HepG2 (cell line): Measurements from ENCODE around the gene CACNG7. TPM values are rescaled to one million over a fixed set of nuclear protein-coding genes. Genes with fewer than 3 reads are reported as not detected.

Experiments
- MAF1 ChIP-seq: sonication (generic); formaldehyde crosslinking; IDR thresholded peaks from 2 replicates; pipeline ENCODE4 v1.5.0; 2020; ENCODE audit warnings: missing genetic modification reagents, borderline replicate concordance
- MYNN ChIP-seq: sonication (generic); formaldehyde crosslinking; IDR thresholded peaks from 2 replicates; pipeline ENCODE4 v1.4.0; 2020; ENCODE audit warnings: mild to moderate bottlenecking, low read depth, missing genetic modification reagents
- NR2C2 ChIP-seq: sonication (generic); formaldehyde crosslinking; IDR thresholded peaks from 2 replicates; pipeline ENCODE4 v1.4.0; 2020; ENCODE audit warnings: missing genetic modification reagents, mild to moderate bottlenecking, moderate library complexity, borderline replicate concordance
- PAWR ChIP-seq: sonication (generic); formaldehyde crosslinking; IDR thresholded peaks from 2 replicates; pipeline ENCODE4 v1.4.0; 2020; ENCODE audit warnings: missing genetic modification reagents, mild to moderate bottlenecking, borderline replicate concordance
- SPEN ChIP-seq: sonication (generic); formaldehyde crosslinking; IDR thresholded peaks from 2 replicates; pipeline ENCODE4 v1.5.1; 2020; ENCODE audit warnings: low read depth, mild to moderate bottlenecking, missing genetic modification reagents
- TAF1 ChIP-seq: sonication (generic); formaldehyde crosslinking; IDR thresholded peaks from 2 replicates; pipeline ENCODE4 v1.4.0; 2020; ENCODE audit warnings: missing genetic modification reagents
- TEF ChIP-seq: sonication (generic); formaldehyde crosslinking; IDR thresholded peaks from 2 replicates; pipeline ENCODE4 v1.5.0; 2020; ENCODE audit warnings: missing genetic modification reagents
- YEATS4 ChIP-seq: sonication (generic); formaldehyde crosslinking; IDR thresholded peaks from 2 replicates; pipeline ENCODE4 v1.4.0; 2020; ENCODE audit warnings: missing genetic modification reagents, borderline replicate concordance
- ZNF275 ChIP-seq: sonication (generic); formaldehyde crosslinking; IDR thresholded peaks from 2 replicates; pipeline ENCODE4 v1.8.0; 2022; ENCODE audit warnings: missing genetic modification reagents, mild to moderate bottlenecking, inconsistent platforms, borderline replicate concordance
- ZNF318 ChIP-seq: sonication (generic); formaldehyde crosslinking; IDR thresholded peaks from 2 replicates; pipeline ENCODE4 v1.4.0; 2020; ENCODE audit warnings: mild to moderate bottlenecking, missing genetic modification reagents
- ZNF549 ChIP-seq: sonication (generic); formaldehyde crosslinking; IDR thresholded peaks from 2 replicates; pipeline ENCODE4 v1.5.0; 2020; ENCODE audit warnings: missing genetic modification reagents
- ZNF574 ChIP-seq: sonication (generic); formaldehyde crosslinking; IDR thresholded peaks from 2 replicates; pipeline ENCODE4 v1.4.0; 2020; ENCODE audit warnings: missing genetic modification reagents
- ZNF891 ChIP-seq: sonication (generic); formaldehyde crosslinking; IDR thresholded peaks from 2 replicates; pipeline ENCODE4 v1.5.0; 2020; ENCODE audit warnings: mild to moderate bottlenecking, missing genetic modification reagents
- ZSCAN22 ChIP-seq: sonication (generic); formaldehyde crosslinking; IDR thresholded peaks from 2 replicates; pipeline ENCODE4 v1.4.0; 2020; ENCODE audit warnings: mild to moderate bottlenecking, missing genetic modification reagents
- polyA plus RNA-seq, 8 experiments: library from polyadenylated mRNA; depleted of rRNA in 3 of 8; stranded (reverse) in 7 of 8; unstranded in 1 of 8; fragments of >200 nt; fragmentation: Illumina TruSeq in 4 of 8; extraction: Trizol in 4 of 8; gene quantifications; 2 replicates each; pipeline versions ENCODE4 v1.2.1 to v1.2.3, GENCODE V29; 2011 to 2016; ENCODE audit warnings: low read depth in 4 of 8, missing spikeins in 1 of 8, mixed read lengths in 1 of 8; ENCODE audit not compliant: insufficient read depth in 1 of 8
- total RNA-seq, 5 experiments: library from RNA; depleted of rRNA; stranded (reverse); fragments of >200 nt; fragmentation: Illumina TruSeq; extraction: Trizol; gene quantifications; 2 replicates each; pipeline ENCODE4 v1.2.3, GENCODE V29; 2016; ENCODE audit warnings: low read depth in 1 of 5

The CACNG7 gene
- total and polyA plus RNA-seq, 2 of the 13 experiments (the other 11 are each of a cell fraction or from before 2014, with no cell fraction given) = not detected

GRCh38 chr19:53865918-53866864, 42.9 kb upstream of the CACNG7 start (continued):
- peak; percentile 51; the same call in 1 of the 2 replicates for TF ChIP-seq ZNF574
- TF ChIP-seq ZNF318 (CRISPR knock-in tag) = no peak
- no peak for TF ChIP-seq ZNF549 (CRISPR knock-in tag)
- 0 out of 2 replicates have a peak, but pooled peaks have one; percentile 4 for TF ChIP-seq ZSCAN22 (CRISPR knock-in tag)
- peak; percentile 71; the same call in 1 of the 2 replicates for TF ChIP-seq ZNF275
- TF ChIP-seq MYNN (CRISPR knock-in tag) = no peak
- TF ChIP-seq TAF1 (CRISPR knock-in tag) = peak; percentile 73
- no peak for TF ChIP-seq TEF (CRISPR knock-in tag)
- TF ChIP-seq MAF1 (CRISPR knock-in tag) = 0 out of 2 replicates have a peak, but pooled peaks have one; percentile 35
- no peak for TF ChIP-seq ZNF891
- TF ChIP-seq NR2C2 (CRISPR knock-in tag) = no peak
- TF ChIP-seq YEATS4 (CRISPR knock-in tag) = no peak
- no peak for TF ChIP-seq PAWR (CRISPR knock-in tag)
- TF ChIP-seq SPEN (CRISPR knock-in tag) = peak; percentile 71; the same call in 1 of the 2 replicates
